GM12891 (cell line): Measurements from ENCODE around the gene PALD1.

ENCODE experiments used
- DNase-seq: peaks from one replicate; pipeline ENCODE4 v3.0.0; 2011; ENCODE audit warnings: low spot score; ENCODE audit not compliant: insufficient read length
- FAIRE-seq: peaks from 2 replicates; lab custom pipeline; 2011; peaks lifted over from hg19 to GRCh38; lab: Jason Lieb, UNC
- PAX5 ChIP-seq: IDR thresholded peaks from 2 replicates; pipeline ENCODE4 v1.6.1; 2011; ENCODE audit warnings: low read length, moderate library complexity, mild to moderate bottlenecking; ENCODE audit not compliant: insufficient read depth, severe bottlenecking
- POLR2A ChIP-seq: IDR thresholded peaks from 2 replicates; pipeline ENCODE4 v1.6.1; 2011; ENCODE audit warnings: low read depth, low read length, control low read depth
- POLR2AphosphoS5 ChIP-seq: IDR thresholded peaks from 2 replicates; pipeline ENCODE4 v1.6.1; 2011; ENCODE audit warnings: low read depth, low read length, control low read depth
- POU2F2 ChIP-seq: IDR thresholded peaks from 2 replicates; pipeline ENCODE4 v1.6.1; 2011; ENCODE audit warnings: low read depth, mild to moderate bottlenecking, control low read depth, low read length, moderate library complexity
- SPI1 ChIP-seq: IDR thresholded peaks from 2 replicates; pipeline ENCODE4 v1.6.1; 2011; ENCODE audit warnings: low read depth, low read length, control low read depth
- TAF1 ChIP-seq: IDR thresholded peaks from 2 replicates; pipeline ENCODE4 v1.6.1; 2011; ENCODE audit warnings: low read depth, low read length, control low read depth

The PALD1 gene

GRCh38 chr10:70534281-70534680 is 55.7 kb downstream of the PALD1 start:
- no peak for FAIRE-seq
- DNase-seq: no peak
- TF ChIP-seq POU2F2: no peak
- no peak for TF ChIP-seq POLR2AphosphoS5
- TF ChIP-seq PAX5: no peak
- TF ChIP-seq SPI1: no peak
- no peak for TF ChIP-seq TAF1
- no peak for TF ChIP-seq POLR2A

- FAIRE-seq: no peak
- no peak for DNase-seq
- TF ChIP-seq TAF1 (no peak), POLR2A (no peak), SPI1 (no peak), POU2F2 (no peak), PAX5 (no peak), POLR2AphosphoS5 (no peak)
Observed at GRCh38 chr10:70535001-70535400, 56.4 kb downstream of the PALD1 start.

- FAIRE-seq (no peak), DNase-seq (no peak)
- TF ChIP-seq POU2F2: no peak
Observed at GRCh38 chr10:70535451-70535850, 56.9 kb downstream of the PALD1 start.

- FAIRE-seq (no peak), DNase-seq (no peak)
- TF ChIP-seq PAX5 (no peak), POU2F2 (no peak), TAF1 (no peak), POLR2A (no peak), POLR2AphosphoS5 (no peak), SPI1 (no peak)
Observed at GRCh38 chr10:70536196-70536861, 57.8 kb downstream of the PALD1 start.

- FAIRE-seq (no peak), DNase-seq (peak; percentile 46)
- TF ChIP-seq POU2F2: no peak
Observed at GRCh38 chr10:70537398-70538194, 59.0 kb downstream of the PALD1 start.

GRCh38 chr10:70538195-70538520 is 59.6 kb downstream of the PALD1 start:
- TF ChIP-seq POLR2AphosphoS5 (no peak), POLR2A (no peak), TAF1 (no peak), POU2F2 (no peak), SPI1 (no peak), PAX5 (no peak)
- no peak for DNase-seq
- FAIRE-seq: no peak

- FAIRE-seq (no peak), DNase-seq (no peak)
- TF ChIP-seq POLR2A: no peak
- no peak for TF ChIP-seq POU2F2
- TF ChIP-seq POLR2AphosphoS5: no peak
- TF ChIP-seq SPI1: no peak
- TF ChIP-seq TAF1: no peak
- no peak for TF ChIP-seq PAX5
Observed at GRCh38 chr10:70538731-70539338, 60.3 kb downstream of the PALD1 start.

- DNase-seq (no peak), FAIRE-seq (no peak)
- TF ChIP-seq POU2F2: no peak
- no peak for TF ChIP-seq SPI1
- no peak for TF ChIP-seq PAX5
- no peak for TF ChIP-seq TAF1
- no peak for TF ChIP-seq POLR2AphosphoS5
- TF ChIP-seq POLR2A: no peak
Observed at GRCh38 chr10:70539471-70539870, 60.9 kb downstream of the PALD1 start.

GRCh38 chr10:70540089-70540788 is 61.7 kb downstream of the PALD1 start:
- DNase-seq (peak; percentile 69), FAIRE-seq (peak; percentile 78)
- no peak for TF ChIP-seq SPI1
- TF ChIP-seq POLR2A: no peak
- TF ChIP-seq TAF1: no peak
- TF ChIP-seq POU2F2: no peak
- TF ChIP-seq PAX5: no peak
- TF ChIP-seq POLR2AphosphoS5: no peak
